PC-9 (cell line): Measurements from ENCODE around the gene ACTR3C.
"Not testable (repeated sequence)": the region's sequence is repeated elsewhere in the genome, so short reads cannot be mapped to it uniquely, and the experiment has no call there.

ENCODE experiments used
- EZH2 ChIP-seq: fragments of 200-600 bp; sonication (generic); IDR thresholded peaks from 2 replicates; pipeline ENCODE4 v1.8.0; 2017; ENCODE audit warnings: antibody characterized with exemption, low read depth
- TF ChIP-seq, protein P1 (sequence below): fragments of 200-600 bp; sonication (generic); conservative IDR thresholded peaks from 2 replicates; pipeline ENCODE4 v1.6.1; 2017; ENCODE audit warnings: mixed run types, antibody characterized with exemption, mild to moderate bottlenecking, moderate library complexity

DNA sequence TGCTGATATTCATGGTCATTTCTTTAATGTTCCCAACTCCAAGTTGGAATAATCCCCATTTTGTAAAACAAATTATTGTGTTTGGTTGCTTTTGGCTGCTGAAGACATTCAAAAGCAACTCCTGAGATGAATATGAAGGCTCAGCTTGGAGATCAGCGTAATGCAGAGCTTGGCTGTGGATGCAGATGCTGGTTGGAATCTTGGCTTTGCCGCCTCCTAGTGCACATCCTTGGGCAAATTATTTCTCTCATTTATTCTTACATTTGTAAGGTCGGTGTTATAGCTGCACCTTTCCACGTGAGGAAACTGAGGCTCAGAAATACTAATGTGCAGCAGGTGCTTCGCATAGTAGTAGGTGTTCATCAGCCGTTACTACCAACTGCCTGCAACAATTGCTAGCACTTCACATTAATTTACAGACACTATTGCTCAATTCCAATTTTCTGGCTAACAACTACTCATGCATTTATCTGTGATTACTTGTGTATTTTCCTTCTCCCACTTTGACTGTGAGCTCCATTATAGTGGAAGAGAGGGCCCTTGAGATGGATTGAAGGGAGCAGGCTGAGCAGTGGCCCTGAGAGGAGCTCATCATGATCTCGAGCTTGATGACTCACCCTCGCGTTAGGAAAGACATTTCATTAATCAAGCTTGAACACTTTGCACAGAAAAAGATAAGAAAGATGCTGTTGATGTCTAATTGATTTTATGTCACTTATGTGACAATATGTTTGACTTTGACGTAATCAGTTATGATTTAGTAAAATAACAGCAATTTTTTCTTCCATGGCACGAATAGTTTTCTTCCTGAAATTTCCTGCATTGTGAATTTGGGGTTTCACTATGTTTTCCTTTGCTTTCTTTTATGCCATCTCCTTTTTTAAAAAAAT lies 101.0 kb downstream of the ACTR3C start:
- TF ChIP-seq, protein P1, sequence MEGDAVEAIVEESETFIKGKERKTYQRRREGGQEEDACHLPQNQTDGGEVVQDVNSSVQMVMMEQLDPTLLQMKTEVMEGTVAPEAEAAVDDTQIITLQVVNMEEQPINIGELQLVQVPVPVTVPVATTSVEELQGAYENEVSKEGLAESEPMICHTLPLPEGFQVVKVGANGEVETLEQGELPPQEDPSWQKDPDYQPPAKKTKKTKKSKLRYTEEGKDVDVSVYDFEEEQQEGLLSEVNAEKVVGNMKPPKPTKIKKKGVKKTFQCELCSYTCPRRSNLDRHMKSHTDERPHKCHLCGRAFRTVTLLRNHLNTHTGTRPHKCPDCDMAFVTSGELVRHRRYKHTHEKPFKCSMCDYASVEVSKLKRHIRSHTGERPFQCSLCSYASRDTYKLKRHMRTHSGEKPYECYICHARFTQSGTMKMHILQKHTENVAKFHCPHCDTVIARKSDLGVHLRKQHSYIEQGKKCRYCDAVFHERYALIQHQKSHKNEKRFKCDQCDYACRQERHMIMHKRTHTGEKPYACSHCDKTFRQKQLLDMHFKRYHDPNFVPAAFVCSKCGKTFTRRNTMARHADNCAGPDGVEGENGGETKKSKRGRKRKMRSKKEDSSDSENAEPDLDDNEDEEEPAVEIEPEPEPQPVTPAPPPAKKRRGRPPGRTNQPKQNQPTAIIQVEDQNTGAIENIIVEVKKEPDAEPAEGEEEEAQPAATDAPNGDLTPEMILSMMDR = not testable (repeated sequence)
- TF ChIP-seq EZH2 = not testable (repeated sequence)
